Measurements from ENCODE around the gene PDZK1IP1. TPM values are rescaled to one million over a fixed set of nuclear protein-coding genes. Genes with fewer than 3 reads are reported as not detected.
"Not testable (repeated sequence)": the region's sequence is repeated elsewhere in the genome, so short reads cannot be mapped to it uniquely, and the experiment has no call there.

PDZK1IP1 gene
- total RNA-seq, 1 experiment from 2014 or later = not detected

- H3K27me3 ChIP-seq (ENCODE audit: insufficient read depth, low read length); H3K36me3 ChIP-seq (ENCODE audit: control insufficient read depth in 1 of 2, insufficient read depth in 2 of 2, low read length in 2 of 2); H3K9ac ChIP-seq (ENCODE audit: low read length); H3K79me2 ChIP-seq (ENCODE audit: insufficient read depth, low read length); H3K27ac ChIP-seq (ENCODE audit: low read depth, low read length); RAD21 ChIA-PET (ENCODE audit: low non-redundant PET in 1 of 2, low total read pairs in 2 of 2, uncharacterized antibody in 2 of 2, unreplicated experiment in 2 of 2); DNase-seq (ENCODE audit: low read depth, low spot score); BruUV-seq (replicated peaks); POLR2A ChIA-PET; H4K20me1 ChIP-seq (ENCODE audit: insufficient read depth); H3K4me1 ChIP-seq (ENCODE audit: control insufficient read depth in 1 of 2, insufficient read depth in 2 of 2, low read length in 2 of 2); H3K4me2 ChIP-seq (ENCODE audit: low read length); H3K9me3 ChIP-seq (ENCODE audit: control insufficient read depth in 1 of 2, insufficient read depth in 1 of 2, low read depth in 1 of 2, low read length in 2 of 2); H3K4me3 ChIP-seq (replicated peaks in 1 of 2; ENCODE audit: low read depth in 1 of 2, low read length in 2 of 2); H2AFZ ChIP-seq (ENCODE audit: low read depth, low read length, poor library complexity, severe bottlenecking); intact Hi-C loops (cut with micrococcal nuclease); H3K9me2 ChIP-seq (ENCODE audit: insufficient read depth); ATAC-seq: not testable (repeated sequence)
- CTCF ChIA-PET = interaction anchor here (2.6 kb wide), 1 partner anchor 11 kb away, joined by 13 read pairs; no protein-coding TSS in a partner anchor
Measured at GRCh38 chr1:47203504-47203903, 13.7 kb upstream of the PDZK1IP1 start.

- TF ChIP-seq CEBPB (IDR thresholded peaks at IDR 0.05; ENCODE audit: low read depth) (no peak), FOSL1 (IDR thresholded peaks at IDR 0.05; ENCODE audit: low read depth) (no peak), ZNF274 (IDR thresholded peaks at IDR 0.05; ENCODE audit: low read depth, low read length) (no peak), MAX (IDR thresholded peaks at IDR 0.05) (no peak)
- ChIA-PET POLR2A (no interaction called here), RAD21 (ENCODE audit: low non-redundant PET in 1 of 2, low total read pairs in 2 of 2, uncharacterized antibody in 2 of 2, unreplicated experiment in 2 of 2) (no interaction called here), CTCF (interaction anchor here (2.6 kb wide), 1 partner anchor 9 kb away, joined by 13 read pairs; no protein-coding TSS in a partner anchor)
- no TSS peak for BruUV-seq (replicated peaks)
- H3K4me2 ChIP-seq (ENCODE audit: low read length) = no peak overlapping the region
- H3K9ac ChIP-seq (ENCODE audit: low read length) = no peak overlapping the region
- no peak for DNase-seq (ENCODE audit: low read depth, low spot score)
- no peak overlapping the region for H3K4me3 ChIP-seq (replicated peaks in 1 of 2; ENCODE audit: low read depth in 1 of 2, low read length in 2 of 2)
- H3K36me3 ChIP-seq (ENCODE audit: control insufficient read depth in 1 of 2, insufficient read depth in 2 of 2, low read length in 2 of 2) = no peaks in the 10 kb centered on the region
- H3K79me2 ChIP-seq (ENCODE audit: insufficient read depth, low read length) = no peaks in the 10 kb centered on the region
- H3K27me3 ChIP-seq (ENCODE audit: insufficient read depth, low read length) = no peaks in the 10 kb centered on the region
- peaks cover 0 to 6% of the 10 kb centered on the region in 2 experiments; a peak in 2 of 4 replicates for H3K9me3 ChIP-seq (ENCODE audit: control insufficient read depth in 1 of 2, insufficient read depth in 1 of 2, low read depth in 1 of 2, low read length in 2 of 2)
- intact Hi-C loops (cut with micrococcal nuclease) = no loop called here
- no peaks in the 10 kb centered on the region for H3K9me2 ChIP-seq (ENCODE audit: insufficient read depth)
- peaks cover 0 to 3% of the 10 kb centered on the region in 2 experiments; a peak in 1 of 4 replicates for H3K4me1 ChIP-seq (ENCODE audit: control insufficient read depth in 1 of 2, insufficient read depth in 2 of 2, low read length in 2 of 2)
- no peak overlapping the region for H2AFZ ChIP-seq (ENCODE audit: low read depth, low read length, poor library complexity, severe bottlenecking)
- H3K27ac ChIP-seq (ENCODE audit: low read depth, low read length) = no peak overlapping the region
- no peaks in the 10 kb centered on the region for H4K20me1 ChIP-seq (ENCODE audit: insufficient read depth)
- no peak for ATAC-seq
Measured at GRCh38 chr1:47201179-47201578, 11.3 kb upstream of the PDZK1IP1 start.

Measured in HCT116 (cell line).